GM19438 (cell line): ENCODE results near the gene YOD1.

ENCODE experiments used
- ATAC-seq: cut with Tn5 transposase; IDR thresholded peaks from one replicate; pipeline ENCODE4 v1.9.1; 2021; ENCODE audit warnings: low read depth; ENCODE audit not compliant: unreplicated experiment

YOD1 gene

DNA sequence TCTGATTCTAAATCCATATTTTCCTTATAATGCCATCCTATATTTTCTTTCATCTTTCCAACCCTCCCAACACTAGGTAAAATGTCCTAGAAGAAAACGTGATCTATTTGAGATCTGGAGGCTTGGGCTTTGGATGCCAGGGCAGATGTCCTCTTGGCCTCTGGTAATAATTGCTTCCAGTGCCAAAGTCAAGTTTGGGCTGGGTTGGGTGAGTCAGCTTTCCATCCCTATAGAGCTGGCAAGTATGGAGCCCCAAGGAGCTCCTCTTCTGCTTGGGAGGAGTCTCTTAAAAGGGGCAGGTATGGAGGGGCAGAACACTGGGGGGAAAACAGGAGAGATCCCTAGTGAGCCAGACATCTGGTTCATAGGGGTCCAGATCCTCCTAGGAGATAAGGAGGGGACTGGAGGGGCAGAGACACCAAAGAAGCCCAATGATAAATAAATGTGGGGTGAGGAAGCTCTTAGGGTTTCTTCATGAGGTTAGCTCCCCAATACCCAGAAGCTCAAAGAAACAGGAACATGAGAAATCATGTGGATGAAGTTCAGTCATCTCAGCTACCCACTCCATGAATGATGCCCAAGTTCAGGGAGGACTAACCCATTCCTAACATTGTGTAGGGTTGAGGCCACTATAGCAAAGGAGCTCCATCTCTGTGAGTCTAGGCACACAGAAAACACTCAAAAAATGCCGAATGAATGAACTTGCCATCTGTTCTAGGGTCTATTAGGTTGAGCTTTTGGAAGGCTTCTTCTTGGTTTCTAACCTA is 21.9 kb downstream of the YOD1 start:
- no peak for ATAC-seq

DNA sequence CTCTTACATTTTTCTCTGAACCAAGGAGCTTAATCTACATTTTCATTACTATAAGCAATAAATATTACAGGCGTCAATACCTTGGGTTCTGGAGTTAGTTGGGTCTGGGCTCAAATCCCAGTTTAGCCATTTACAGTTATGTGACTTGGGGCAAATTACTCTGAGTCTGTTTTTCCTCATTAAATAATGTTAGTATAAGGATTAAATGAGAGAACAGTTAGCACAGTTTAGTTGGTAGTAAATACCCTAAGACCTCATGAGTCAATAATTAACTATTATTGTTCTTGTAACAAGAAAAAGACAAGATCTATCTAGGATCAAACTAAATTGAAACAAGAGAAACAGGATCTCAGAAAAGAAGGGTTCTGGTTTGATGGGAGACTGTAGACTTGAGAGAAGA is 23.1 kb downstream of the YOD1 start:
- no peak for ATAC-seq

DNA sequence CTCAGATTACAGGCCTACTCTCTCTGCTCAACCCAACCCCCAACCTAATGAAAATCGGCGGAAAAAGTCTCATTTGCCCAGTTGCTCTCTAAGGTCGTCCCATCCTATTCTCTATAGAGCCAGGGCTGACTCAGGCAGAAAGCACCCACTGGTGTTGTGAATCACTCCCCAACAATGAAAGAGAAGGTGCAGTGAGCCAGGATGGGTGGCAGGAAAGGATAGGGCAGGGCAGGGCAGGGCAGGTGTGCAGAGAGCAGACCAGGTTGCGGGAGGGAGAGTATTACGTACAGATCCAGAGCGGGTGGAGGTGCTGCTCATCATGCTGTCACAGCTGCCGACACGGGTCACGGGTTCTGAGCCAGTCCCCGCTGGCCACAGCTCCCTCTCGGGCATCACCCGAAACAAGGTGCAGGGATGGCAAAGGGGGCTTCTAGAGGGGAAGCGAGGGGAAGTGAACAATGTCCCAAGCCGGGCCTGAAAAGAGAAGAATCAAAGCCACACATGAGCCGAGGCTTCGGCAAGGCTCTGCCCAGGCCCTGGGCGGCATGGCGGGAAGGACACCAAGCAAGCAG is 23.7 kb downstream of the YOD1 start:
- ATAC-seq, result no peak

GRCh38 chr1:207026104-207026534 is 24.9 kb downstream of the YOD1 start:
- ATAC-seq, result no peak

GRCh38 chr1:207025146-207025880 is 25.7 kb downstream of the YOD1 start:
- no peak for ATAC-seq

DNA sequence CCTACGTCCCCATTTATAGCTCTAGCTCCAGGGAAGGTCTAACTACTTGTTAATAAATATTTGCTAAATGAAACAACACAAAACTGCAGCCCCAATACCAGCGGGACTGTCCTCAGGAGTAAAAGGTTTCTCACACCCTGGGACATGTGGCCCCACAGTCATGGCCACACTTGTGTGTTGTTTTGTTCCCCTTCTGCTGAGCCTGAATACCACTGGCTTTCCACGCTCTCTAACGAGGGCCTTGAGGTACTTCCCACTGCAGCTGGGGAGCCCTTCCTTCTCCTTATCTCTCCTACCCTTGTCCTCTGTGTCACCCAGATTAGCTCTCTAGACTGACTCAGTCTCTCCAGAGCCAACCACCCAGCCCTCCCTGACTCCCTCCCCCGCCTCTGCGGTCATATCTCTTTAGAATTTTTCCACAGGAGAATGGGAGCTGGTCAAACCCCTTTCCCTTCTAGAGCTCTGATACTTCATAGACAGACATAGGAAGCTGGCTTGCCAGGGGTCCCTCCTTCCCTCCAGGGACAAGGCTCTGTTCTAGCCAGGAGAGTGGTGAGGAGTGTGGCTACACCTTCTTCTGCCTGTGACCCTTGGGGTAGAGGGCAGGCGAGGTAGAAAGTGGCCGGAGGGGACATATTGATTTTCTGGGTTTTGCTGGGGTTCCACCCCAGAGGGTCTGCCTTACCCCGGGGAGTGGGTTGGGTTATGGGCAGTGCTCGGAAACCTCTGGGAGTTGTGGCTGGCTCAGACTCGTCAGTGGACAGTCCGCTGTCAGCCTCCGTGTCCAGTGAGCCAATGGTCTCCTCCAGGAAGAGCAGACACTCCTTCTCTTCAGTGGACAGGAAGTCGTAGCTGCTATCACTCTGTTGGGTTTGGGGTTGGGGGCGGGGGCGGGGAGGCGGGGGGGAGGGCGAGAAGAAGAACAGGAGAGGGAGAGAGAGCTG is 26.5 kb downstream of the YOD1 start:
- ATAC-seq, result no peak

DNA sequence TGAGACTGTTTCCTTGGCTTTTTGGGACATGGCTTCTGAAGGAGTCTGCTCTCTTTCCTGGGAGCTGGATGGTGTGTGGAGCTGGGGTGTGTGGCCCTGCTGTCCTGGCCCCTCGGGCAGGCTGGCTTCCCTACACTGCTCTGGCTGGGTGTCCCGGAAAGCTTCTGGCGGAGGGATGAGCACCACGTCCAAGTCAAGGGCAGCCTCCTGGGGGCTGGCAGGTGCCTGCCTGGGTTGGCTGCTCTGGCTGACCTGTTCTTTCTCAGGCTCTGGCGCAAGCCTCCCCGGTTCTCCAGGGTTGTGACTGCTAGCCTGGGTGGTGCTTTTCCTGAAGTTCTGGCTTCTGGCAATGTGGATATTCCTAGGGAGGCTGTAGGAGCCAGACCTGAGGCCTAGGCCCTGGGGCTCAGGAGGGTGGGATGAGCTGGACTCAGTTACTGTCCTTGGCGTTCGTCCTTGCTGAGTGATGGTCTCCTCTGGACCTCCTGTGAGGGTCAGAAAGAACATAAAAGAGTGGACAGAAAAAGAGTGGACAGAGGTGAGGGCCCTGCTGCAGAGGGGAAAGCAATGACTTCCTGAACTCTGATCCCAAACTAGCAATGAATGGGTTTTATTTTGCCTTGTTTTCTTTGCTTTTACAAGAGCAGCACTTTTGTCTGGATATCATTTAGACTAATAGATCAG is 27.9 kb downstream of the YOD1 start:
- no peak for ATAC-seq

DNA sequence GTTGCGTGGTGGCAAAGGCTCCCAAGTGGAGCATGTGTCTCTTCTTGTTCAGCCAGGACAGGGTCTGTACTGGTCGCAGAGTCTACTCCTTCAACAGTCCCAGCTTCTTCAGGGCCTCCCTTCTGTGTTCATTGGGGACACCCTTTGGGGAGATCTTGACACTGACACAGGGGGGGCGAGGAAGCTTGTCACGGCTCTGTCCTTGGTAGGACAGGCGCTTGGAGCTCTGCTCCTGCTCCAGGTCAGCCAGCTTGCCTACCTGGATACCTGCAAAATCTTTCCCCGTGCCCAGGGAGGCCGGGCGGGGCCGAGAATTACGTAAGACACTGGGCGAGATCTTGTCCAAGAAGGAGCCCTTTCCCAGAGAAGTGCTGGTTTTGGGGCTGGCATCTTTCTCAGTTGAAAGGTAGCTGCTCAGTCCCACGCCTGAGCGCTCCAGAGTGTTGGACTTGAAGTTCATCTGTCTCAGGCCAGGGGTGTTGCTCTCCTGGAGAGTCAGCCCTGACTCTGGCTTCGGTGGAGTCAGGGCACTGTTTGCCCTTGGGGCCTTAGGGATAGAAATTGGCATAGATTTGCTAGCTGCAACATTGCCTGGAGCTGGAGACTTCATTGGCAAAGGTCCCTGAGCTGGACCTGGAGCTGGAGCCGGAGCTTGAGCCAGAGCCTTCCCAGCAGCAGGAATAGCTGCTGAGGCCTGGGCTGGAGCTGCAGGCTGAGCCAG is 29.0 kb downstream of the YOD1 start:
- no peak for ATAC-seq

DNA sequence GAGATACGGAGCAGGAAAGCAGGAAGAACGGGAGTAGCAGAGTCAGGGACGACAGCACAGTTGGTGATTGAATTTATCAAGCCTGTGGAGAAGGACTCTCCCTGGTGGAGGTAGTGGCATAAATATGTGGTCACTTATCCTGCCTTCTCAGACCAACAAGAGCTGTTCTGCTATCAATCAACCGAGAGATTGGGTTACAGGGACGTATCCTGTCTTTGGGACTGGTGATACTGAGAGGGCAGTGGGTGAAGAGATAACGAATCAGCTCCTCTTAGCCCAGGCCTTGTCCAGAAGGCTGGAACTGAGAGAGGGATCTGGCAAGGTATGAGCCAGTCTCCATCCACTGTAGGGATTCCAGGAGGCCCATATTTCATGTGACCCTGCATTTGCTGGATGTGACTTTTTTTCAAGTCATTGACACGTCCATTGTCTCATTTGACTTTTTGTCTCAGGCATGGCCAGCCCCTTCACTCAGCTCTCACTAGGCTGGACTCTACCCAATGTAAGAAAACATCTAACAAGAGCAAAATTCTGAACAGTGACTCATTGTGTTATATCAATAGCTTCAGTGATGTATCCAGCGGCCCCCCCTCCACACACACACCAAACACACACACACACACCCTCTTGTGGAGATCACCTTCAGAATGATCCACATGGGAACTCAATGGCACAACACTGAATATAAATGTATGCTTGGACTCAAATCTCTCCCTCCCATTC is 29.7 kb downstream of the YOD1 start:
- ATAC-seq, result no peak

DNA sequence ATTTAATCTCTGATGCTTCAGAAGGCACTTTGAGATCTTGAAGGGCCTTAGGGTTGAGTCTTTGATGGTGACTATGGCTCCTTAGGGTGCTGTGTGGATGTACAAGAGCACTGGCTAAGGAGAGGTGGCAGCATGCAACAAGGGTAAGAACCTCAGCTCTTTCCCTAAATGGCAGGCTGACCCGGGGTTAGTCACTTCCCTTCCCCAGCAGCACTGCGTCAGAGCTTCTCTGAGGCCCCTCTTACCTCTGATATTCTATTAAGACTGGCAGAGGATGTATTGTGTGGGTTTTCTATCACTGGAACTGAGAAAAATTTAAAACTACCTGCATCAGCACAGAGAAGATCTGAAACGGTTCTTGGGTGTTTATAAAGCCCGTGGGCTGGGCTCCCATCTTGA is 30.3 kb downstream of the YOD1 start:
- no peak for ATAC-seq

GRCh38 chr1:207020065-207020708 is 30.8 kb downstream of the YOD1 start:
- ATAC-seq, result no peak

GRCh38 chr1:207019661-207020060 is 31.3 kb downstream of the YOD1 start:
- ATAC-seq, result no peak

GRCh38 chr1:207019161-207019560 is 31.8 kb downstream of the YOD1 start:
- ATAC-seq, result no peak

- ATAC-seq, result no peak
These were observed 32.3 kb downstream of the YOD1 start for GRCh38 chr1:207018707-207019106.

DNA sequence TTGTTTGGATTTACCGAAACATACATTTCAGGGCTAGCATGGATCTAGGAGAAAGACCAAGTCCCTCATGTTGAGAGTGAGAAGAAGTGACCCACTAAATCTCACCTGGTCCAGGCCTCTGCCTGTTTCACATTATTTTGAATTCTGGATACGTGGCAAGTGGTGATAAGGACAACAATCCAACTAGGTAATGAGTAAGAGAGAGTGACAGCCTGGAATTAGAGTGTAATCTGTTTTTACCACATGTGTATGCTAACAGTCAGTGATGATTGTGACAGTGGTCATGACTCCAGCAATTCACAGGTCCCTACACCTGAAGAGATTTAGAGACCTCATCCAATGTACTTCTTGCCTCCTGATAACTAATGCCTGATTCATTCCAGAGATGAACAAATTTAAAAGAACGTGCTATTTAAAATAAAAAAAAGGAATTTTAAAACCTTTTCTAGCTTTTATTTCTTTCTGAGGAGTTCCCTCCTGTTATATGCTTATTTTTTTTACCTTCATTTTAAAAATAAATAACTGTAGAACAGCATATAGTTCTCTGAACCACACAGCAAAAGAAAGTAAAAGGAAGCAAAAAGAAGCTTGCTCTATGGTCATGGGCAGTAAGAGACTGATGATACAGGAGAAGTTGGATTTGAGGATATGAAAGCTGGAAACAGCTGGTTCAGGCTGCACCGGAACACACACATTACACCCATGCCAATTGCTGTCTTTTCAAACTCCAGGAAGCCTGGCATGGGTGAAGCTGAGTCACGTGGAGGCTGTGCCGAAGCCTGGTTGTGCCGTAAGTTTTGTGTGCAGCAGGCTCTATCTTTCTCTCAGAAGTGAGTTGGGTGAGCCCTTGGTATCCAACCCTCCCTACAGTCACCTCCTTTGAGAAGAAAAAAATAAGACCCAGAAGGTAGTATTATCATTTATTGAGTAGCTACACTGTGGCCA is 33.1 kb downstream of the YOD1 start:
- ATAC-seq, result no peak

DNA sequence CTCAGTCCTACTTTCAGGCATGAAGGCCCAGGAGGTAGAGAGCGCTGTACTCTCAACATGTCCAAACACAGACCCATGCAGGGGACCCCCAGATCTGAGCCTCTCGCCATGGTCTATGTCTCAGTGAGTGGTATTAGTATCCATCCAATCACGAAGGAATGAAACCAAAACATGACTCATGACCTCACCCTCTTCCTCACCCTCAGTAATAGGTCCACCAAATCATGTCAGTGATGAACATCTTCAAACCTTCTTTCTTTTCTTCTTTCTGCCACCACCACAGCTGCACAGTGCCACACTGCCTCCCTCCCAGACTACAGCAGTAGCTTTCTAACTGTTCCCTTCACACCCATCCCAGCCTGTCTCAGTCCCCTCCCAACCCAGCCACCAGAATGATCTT is 35.2 kb downstream of the YOD1 start:
- no peak for ATAC-seq

DNA sequence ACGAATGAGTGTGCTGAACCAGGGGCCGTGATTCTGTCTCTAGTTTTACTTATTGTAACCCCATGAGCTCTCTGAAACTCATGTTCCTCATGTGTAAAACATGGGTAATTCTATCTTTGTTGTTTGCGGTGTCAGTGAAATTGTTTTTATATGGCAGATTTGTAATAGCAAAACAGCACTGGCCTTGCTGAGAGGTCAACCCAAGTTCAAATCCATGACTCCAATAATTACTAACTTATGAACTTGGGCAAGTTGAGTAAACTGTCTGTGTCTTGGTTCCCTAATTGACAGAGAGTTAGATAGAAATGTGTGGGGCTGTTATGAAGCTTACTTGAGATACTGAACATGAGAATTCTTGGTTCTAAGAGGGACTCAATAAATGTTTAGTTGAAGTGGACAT is 36.3 kb downstream of the YOD1 start:
- ATAC-seq, result no peak
